PC-3 (cell line): ENCODE data around the gene OR5K4. TPM values are rescaled to one million over a fixed set of nuclear protein-coding genes. Genes with fewer than 3 reads are reported as not detected.

Source experiments
- ATAC-seq: fragments of 200-7000 bp; cut with Tn5 transposase; 2 replicates; pipeline ENCODE4 v1.9.1; 2020; ENCODE audit warnings: mild to moderate bottlenecking, moderate library complexity
- BruUV-seq: library from RNA; stranded (reverse); fragments of 400-500 nt; replicated peaks from 2 replicates; lab custom pipeline; 2021; lab: Mats Ljungman, UMichigan
- CTCF ChIA-PET: fragments of 300-600 bp; sonication (Branson Sonifier 250); formaldehyde crosslinking; loops from one replicate; lab custom pipeline; 2022; ENCODE audit warnings: antibody characterized with exemption; lab: Charles Lee
- POLR2A ChIA-PET: fragments of 300-600 bp; sonication (Branson Sonifier 250); formaldehyde crosslinking; loops from one replicate; lab custom pipeline; 2022; ENCODE audit warnings: antibody characterized with exemption; ENCODE audit not compliant: unreplicated experiment; lab: Charles Lee
- DNase-seq: peaks from one replicate; pipeline ENCODE4 v3.0.0-alpha.2; 2015
- H2AFZ ChIP-seq: fragments of 300-600 bp; sonication (generic); 2 replicates; pipeline ENCODE4 v1.6.0; 2016; ENCODE audit warnings: antibody characterized with exemption, low read length
- H3F3A ChIP-seq: fragments of 300-600 bp; sonication (generic); one replicate; pipeline ENCODE4 v1.6.0; 2017; ENCODE audit warnings: antibody characterized with exemption, low read length, control low read depth, mild to moderate bottlenecking; ENCODE audit not compliant: unreplicated experiment
- H3K27ac ChIP-seq: fragments of 300-600 bp; sonication (generic); 2 replicates; pipeline ENCODE4 v1.5.1; 2016; ENCODE audit warnings: mild to moderate bottlenecking, low read length
- H3K27me3 ChIP-seq: fragments of 300-600 bp; sonication (generic); 2 replicates; pipeline ENCODE4 v1.6.1; 2016; ENCODE audit warnings: low read length, mixed read lengths
- H3K36me3 ChIP-seq: fragments of 300-600 bp; sonication (generic); 2 replicates; pipeline ENCODE4 v1.6.1; 2016; ENCODE audit warnings: low read depth, mixed run types, low read length, mixed read lengths
- H3K4me1 ChIP-seq: fragments of 300-600 bp; sonication (generic); 2 replicates; pipeline ENCODE4 v1.5.1; 2016; ENCODE audit warnings: low read length; ENCODE audit not compliant: insufficient read depth
- H3K4me2 ChIP-seq: fragments of 300-600 bp; sonication (generic); 2 replicates; pipeline ENCODE4 v1.6.0; 2016; ENCODE audit warnings: low read length
- H3K4me3 ChIP-seq: fragments of 300-600 bp; sonication (generic); 2 replicates; pipeline ENCODE4 v1.5.1; 2016; ENCODE audit warnings: mild to moderate bottlenecking, low read length, mixed read lengths
- H3K79me2 ChIP-seq: fragments of 300-600 bp; sonication (generic); 2 replicates; pipeline ENCODE4 v1.6.1; 2017; ENCODE audit warnings: low read length, mixed read lengths
- H3K9ac ChIP-seq: fragments of 300-600 bp; sonication (generic); 2 replicates; pipeline ENCODE4 v1.6.0; 2016; ENCODE audit warnings: mild to moderate bottlenecking, low read length
- H3K9me2 ChIP-seq: fragments of 300-600 bp; sonication (generic); replicated peaks from 2 replicates; pipeline ENCODE4 v1.6.1; 2016; ENCODE audit warnings: mixed run types, low read length, mixed read lengths
- H3K9me3 ChIP-seq: fragments of 300-600 bp; sonication (generic); 2 replicates; pipeline ENCODE4 v1.6.1; 2016; ENCODE audit warnings: low read length, mixed read lengths
- H4K20me1 ChIP-seq: fragments of 300-600 bp; sonication (generic); 2 replicates; pipeline ENCODE4 v1.6.1; 2016; ENCODE audit warnings: low read length, mixed read lengths
- EZH2 ChIP-seq: fragments of 300-600 bp; sonication (generic); IDR thresholded peaks from one replicate; pipeline ENCODE4 v1.6.1; 2017; ENCODE audit warnings: antibody characterized with exemption, mild to moderate bottlenecking, low read length; ENCODE audit not compliant: unreplicated experiment
- EZH2phosphoT487 ChIP-seq: fragments of 300-600 bp; sonication (generic); IDR thresholded peaks from 2 replicates; pipeline ENCODE4 v1.6.1; 2018; ENCODE audit warnings: mild to moderate bottlenecking, antibody characterized with exemption, low read length, borderline replicate concordance
- intact Hi-C: fragments of 100-400 bp; cut with micrococcal nuclease; formaldehyde crosslinking; loops from 2 replicates; pipeline ENCODE4 v1.9.0; 2023
- total RNA-seq: library from RNA; depleted of rRNA; stranded (reverse); fragments of >200 nt; gene quantifications from 2 replicates; pipeline ENCODE4 v1.2.3, GENCODE V29; 2014
- TF ChIP-seq, protein P1 (sequence below): fragments of 300-600 bp; sonication (generic); conservative IDR thresholded peaks from 2 replicates; pipeline ENCODE4 v1.5.1; 2017; ENCODE audit warnings: antibody characterized with exemption, low read depth, mild to moderate bottlenecking, low read length

The OR5K4 gene
- total RNA-seq, 1 experiment from 2014 or later: not detected

DNA sequence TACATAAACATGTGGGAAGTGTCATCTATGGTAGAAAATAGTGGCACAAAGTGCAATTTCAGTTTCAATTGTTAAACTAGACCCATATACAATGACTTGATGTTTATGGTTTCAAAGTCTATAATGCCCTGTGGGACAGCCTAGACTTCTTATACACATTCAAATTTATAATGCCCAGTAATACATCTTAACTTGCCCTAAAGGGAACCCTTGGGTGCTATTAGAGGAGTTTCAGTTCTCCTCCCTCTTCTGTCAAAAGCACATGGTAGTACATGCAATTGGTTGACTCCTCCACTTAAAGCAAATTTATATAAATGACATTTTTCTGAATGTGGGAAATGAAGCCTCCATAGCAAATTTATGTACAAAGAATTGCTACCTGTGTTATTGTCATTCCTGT, 30.2 kb upstream of the OR5K4 start:
- CTCF ChIA-PET: no interaction called here
- no peak overlapping the region for H3K27ac ChIP-seq
- no peaks in the 10 kb centered on the region for H3K79me2 ChIP-seq
- no peak overlapping the region for H2AFZ ChIP-seq
- DNase-seq: no peak
- intact Hi-C loops: loop anchor here (10.0 kb wide), 1 partner anchor 529 kb away; no protein-coding TSS in a partner anchor
- no peak for ATAC-seq
- 0 out of 2 replicates have a peak, but pooled peaks cover 4% of the 10 kb centered on the region for H3K4me1 ChIP-seq
- POLR2A ChIA-PET: no interaction called here
- no peaks in the 10 kb centered on the region for H3F3A ChIP-seq
- no peak overlapping the region for H3K4me3 ChIP-seq
- no peak overlapping the region for H3K9ac ChIP-seq
- H3K9me2 ChIP-seq: no peaks in the 10 kb centered on the region
- H3K36me3 ChIP-seq: no peaks in the 10 kb centered on the region
- TF ChIP-seq, protein P1, sequence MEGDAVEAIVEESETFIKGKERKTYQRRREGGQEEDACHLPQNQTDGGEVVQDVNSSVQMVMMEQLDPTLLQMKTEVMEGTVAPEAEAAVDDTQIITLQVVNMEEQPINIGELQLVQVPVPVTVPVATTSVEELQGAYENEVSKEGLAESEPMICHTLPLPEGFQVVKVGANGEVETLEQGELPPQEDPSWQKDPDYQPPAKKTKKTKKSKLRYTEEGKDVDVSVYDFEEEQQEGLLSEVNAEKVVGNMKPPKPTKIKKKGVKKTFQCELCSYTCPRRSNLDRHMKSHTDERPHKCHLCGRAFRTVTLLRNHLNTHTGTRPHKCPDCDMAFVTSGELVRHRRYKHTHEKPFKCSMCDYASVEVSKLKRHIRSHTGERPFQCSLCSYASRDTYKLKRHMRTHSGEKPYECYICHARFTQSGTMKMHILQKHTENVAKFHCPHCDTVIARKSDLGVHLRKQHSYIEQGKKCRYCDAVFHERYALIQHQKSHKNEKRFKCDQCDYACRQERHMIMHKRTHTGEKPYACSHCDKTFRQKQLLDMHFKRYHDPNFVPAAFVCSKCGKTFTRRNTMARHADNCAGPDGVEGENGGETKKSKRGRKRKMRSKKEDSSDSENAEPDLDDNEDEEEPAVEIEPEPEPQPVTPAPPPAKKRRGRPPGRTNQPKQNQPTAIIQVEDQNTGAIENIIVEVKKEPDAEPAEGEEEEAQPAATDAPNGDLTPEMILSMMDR: no peak
- no peak for TF ChIP-seq EZH2phosphoT487
- no peak for TF ChIP-seq EZH2
- H3K4me2 ChIP-seq: no peak overlapping the region
- no peaks in the 10 kb centered on the region for H3K9me3 ChIP-seq
- peaks cover 23% of the 10 kb centered on the region; the same call in 1 of the 2 replicates for H3K27me3 ChIP-seq
- BruUV-seq: no TSS peak
- H4K20me1 ChIP-seq: no peaks in the 10 kb centered on the region

DNA sequence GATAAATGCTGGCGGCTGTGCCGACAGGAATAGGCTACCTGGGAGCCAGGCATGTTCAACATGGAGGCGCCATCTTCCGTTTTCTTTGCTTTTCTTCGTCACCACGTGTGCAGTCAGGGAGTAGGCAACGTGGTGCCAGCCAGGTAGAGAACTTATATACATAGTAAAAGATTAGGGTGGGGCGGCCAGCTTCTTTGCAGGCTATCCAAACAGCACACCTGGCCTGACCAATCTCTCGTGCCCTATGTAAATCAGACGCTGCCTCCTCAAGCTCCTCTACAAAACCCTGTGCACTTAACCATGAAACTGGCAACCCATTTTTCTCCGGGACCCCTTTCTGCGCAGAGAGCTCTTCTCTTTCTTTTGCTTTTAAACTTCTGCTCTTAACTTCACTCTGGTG, 28.6 kb upstream of the OR5K4 start:
- BruUV-seq: no TSS peak
- no peaks in the 10 kb centered on the region for H3F3A ChIP-seq
- H3K4me2 ChIP-seq: peak overlapping the region; percentile 62
- no peaks in the 10 kb centered on the region for H3K9me2 ChIP-seq
- H3K27me3 ChIP-seq: peaks cover 16% of the 10 kb centered on the region; the same call in 1 of the 2 replicates
- no peak overlapping the region for H3K27ac ChIP-seq
- no peaks in the 10 kb centered on the region for H3K36me3 ChIP-seq
- POLR2A ChIA-PET: no interaction called here
- H3K4me1 ChIP-seq: 0 out of 2 replicates have a peak, but pooled peaks cover 4% of the 10 kb centered on the region
- no peaks in the 10 kb centered on the region for H3K9me3 ChIP-seq
- DNase-seq (peak; percentile 17), ATAC-seq (peak; percentile 24)
- CTCF ChIA-PET: no interaction called here
- peak overlapping the region; percentile 70 for H2AFZ ChIP-seq
- TF ChIP-seq, protein P1: no peak
- TF ChIP-seq EZH2phosphoT487 (no peak), EZH2 (no peak)
- intact Hi-C loops: loop anchor here (5.0 to 10.0 kb wide), 2 partner anchors 247 to 530 kb away; no protein-coding TSS in a partner anchor
- no peaks in the 10 kb centered on the region for H3K79me2 ChIP-seq
- no peak overlapping the region for H3K9ac ChIP-seq
- H4K20me1 ChIP-seq: no peaks in the 10 kb centered on the region
- H3K4me3 ChIP-seq: peak overlapping the region; percentile 30; the same call in 1 of the 2 replicates
